Peyer's patch (tissue), 4 donors: ENCODE results near the gene PAAF1. TPM values are rescaled to one million over a fixed set of nuclear protein-coding genes. Genes with fewer than 3 reads are reported as not detected.

ENCODE experiments used
- DNase-seq, 3 donors: peaks; one replicate each; pipeline ENCODE4 v3.0.0-alpha.2; 2017 to 2019
- H3K27ac ChIP-seq, 4 donors: fragments of 200-600 bp; sonication (generic); one replicate each; pipeline ENCODE4 v1.5.1; 2016 to 2019
- H3K27me3 ChIP-seq, 2 donors: fragments of 200-600 bp; sonication (generic); one replicate each; pipeline ENCODE4 v1.5.1; 2019
- H3K36me3 ChIP-seq, 3 donors: fragments of 200-600 bp; sonication (generic); one replicate each; pipeline ENCODE4 v1.5.1; 2016 to 2019
- H3K4me1 ChIP-seq, 4 donors: fragments of 200-600 bp; sonication (generic); one replicate each; pipeline ENCODE4 v1.5.1; 2016 to 2019
- H3K4me3 ChIP-seq, 4 donors: fragments of 200-600 bp; sonication (generic); 1 replicate in 3 of 4; 2 replicates in 1 of 4; pipeline ENCODE4 v1.5.1; 2016 to 2019; ENCODE audit warnings: mild to moderate bottlenecking in 1 of 4
- H3K9me3 ChIP-seq, 4 donors: fragments of 200-600 bp; sonication (generic); one replicate each; pipeline ENCODE4 v1.5.1; 2016 to 2019; ENCODE audit warnings: mild to moderate bottlenecking in 1 of 4
- CTCF ChIP-seq, 6 experiments: fragments of 450-650 bp in 4 of 6; fragments of 200-600 bp in 2 of 6; sonication (generic) in 1 of 6; IDR thresholded peaks; one replicate each; pipeline ENCODE4 v1.5.1; 2017 to 2019; ENCODE audit warnings: antibody characterized with exemption in 6 of 6, mild to moderate bottlenecking in 3 of 6, moderate library complexity in 1 of 6
- POLR2A ChIP-seq, 2 donors: fragments of 450-650 bp; IDR thresholded peaks; one replicate each; pipeline ENCODE4 v1.5.1; 2017; ENCODE audit warnings: antibody characterized with exemption in 2 of 2, mild to moderate bottlenecking in 2 of 2, moderate library complexity in 2 of 2
- total RNA-seq, 4 donors: library from RNA; depleted of rRNA; stranded (reverse); fragments of >200 nt; gene quantifications; one replicate each; pipeline ENCODE4 v1.1.0, GENCODE V29; 2016

PAAF1 gene
- total RNA-seq, 4 donors from 2014 or later: 16.6 to 18.2 (median 16.6) TPM

GRCh38 chr11:73977856-73978519 lies 101.2 kb downstream of the PAAF1 start:
- Histone ChIP-seq H3K4me3 (peak overlapping the region in 1 of 4 donors; percentile 1), H3K4me1 (peaks cover 0 to 37% (median 25%) of the 10 kb centered on the region in 4 donors), H3K27me3 (no peaks in the 10 kb centered on the region), H3K9me3 (no peaks in the 10 kb centered on the region), H3K27ac (peak overlapping the region in 1 of 4 donors; percentile 95), H3K36me3 (peaks cover 0 to 38% (median 0%) of the 10 kb centered on the region in 3 donors)
- TF ChIP-seq POLR2A (IDR thresholded peaks at IDR 0.05) (no peak), CTCF (IDR thresholded peaks at IDR 0.05) (no peak)
- DNase-seq: peak in 1 of 3 donors; percentile 32

GRCh38 chr11:73978576-73979086 lies 101.8 kb downstream of the PAAF1 start:
- Histone ChIP-seq H3K36me3 (peaks cover 0 to 38% (median 0%) of the 10 kb centered on the region in 3 donors), H3K27me3 (no peaks in the 10 kb centered on the region), H3K27ac (peak overlapping the region in 2 of 4 donors; percentile 71 to 95), H3K4me3 (no peak overlapping the region), H3K9me3 (no peaks in the 10 kb centered on the region), H3K4me1 (peaks cover 0 to 31% (median 23%) of the 10 kb centered on the region in 4 donors)
- no peak for TF ChIP-seq CTCF (IDR thresholded peaks at IDR 0.05)
- TF ChIP-seq POLR2A (IDR thresholded peaks at IDR 0.05): no peak
- DNase-seq: peak in 1 of 3 donors; percentile 22

GRCh38 chr11:73980001-73980961 lies 103.5 kb downstream of the PAAF1 start:
- Histone ChIP-seq H3K4me3 (peak overlapping the region; percentile 57 to 76 (median 63)), H3K9me3 (no peaks in the 10 kb centered on the region), H3K36me3 (peaks cover 0 to 34% (median 0%) of the 10 kb centered on the region in 3 donors), H3K4me1 (peaks cover 0 to 25% (median 17%) of the 10 kb centered on the region in 4 donors), H3K27me3 (no peaks in the 10 kb centered on the region), H3K27ac (peak overlapping the region; percentile 62 to 95 (median 90))
- DNase-seq: peak; percentile 64 to 95 (median 93)
- TF ChIP-seq POLR2A (IDR thresholded peaks at IDR 0.05) (peak; percentile 12 to 31), CTCF (IDR thresholded peaks at IDR 0.05) (peak in 1 of 6 experiments; percentile 10)

Other genes starting within 250 kb of the PAAF1 start
- 10 to 100 TPM; 10.3 to 29.7 (median 12.0) TPM for gene PLEKHB1, start 230.4 kb upstream of the PAAF1 start, total RNA-seq
- gene RAB6A, start 115.9 kb upstream of the PAAF1 start, total RNA-seq: 100 to 1,000 TPM in 3 of 4 donors, 10 to 100 TPM in 1; 76.7 to 198 (median 182) TPM
- 10 to 100 TPM; 26.8 to 50.3 (median 33.3) TPM for gene MRPL48, start 89.1 kb upstream of the PAAF1 start, total RNA-seq
- 100 to 1,000 TPM in 1 of 4 donors, 10 to 100 TPM in 3; 42.9 to 106 (median 87.8) TPM for gene COA4, start 153 bp upstream of the PAAF1 start, total RNA-seq
- 1 to 10 TPM in 1 of 4 donors, under 1 TPM in 1, not detected in 2; 0.54 to 4.4 TPM for gene DNAJB13, start 74.0 kb downstream of the PAAF1 start, total RNA-seq
- 100 to 1,000 TPM in 1 of 4 donors, 10 to 100 TPM in 3; 10.7 to 180 (median 27.4) TPM for gene UCP2, start 105.8 kb downstream of the PAAF1 start, total RNA-seq
- gene UCP3, start 132.1 kb downstream of the PAAF1 start, total RNA-seq: 1 to 10 TPM in 3 of 4 donors, under 1 TPM in 1; 0.76 to 3.4 (median 2.2) TPM